SKM-1 (cell line): ENCODE results near the gene SLFN13.
"Not testable (repeated sequence)": the region's sequence is repeated elsewhere in the genome, so short reads cannot be mapped to it uniquely, and the experiment has no call there.

Source experiments
- DNase-seq: peaks from one replicate; lab custom pipeline; 2025; ENCODE audit not compliant: unreplicated experiment; lab: John Stamatoyannopoulos, UW

Gene SLFN13

DNA sequence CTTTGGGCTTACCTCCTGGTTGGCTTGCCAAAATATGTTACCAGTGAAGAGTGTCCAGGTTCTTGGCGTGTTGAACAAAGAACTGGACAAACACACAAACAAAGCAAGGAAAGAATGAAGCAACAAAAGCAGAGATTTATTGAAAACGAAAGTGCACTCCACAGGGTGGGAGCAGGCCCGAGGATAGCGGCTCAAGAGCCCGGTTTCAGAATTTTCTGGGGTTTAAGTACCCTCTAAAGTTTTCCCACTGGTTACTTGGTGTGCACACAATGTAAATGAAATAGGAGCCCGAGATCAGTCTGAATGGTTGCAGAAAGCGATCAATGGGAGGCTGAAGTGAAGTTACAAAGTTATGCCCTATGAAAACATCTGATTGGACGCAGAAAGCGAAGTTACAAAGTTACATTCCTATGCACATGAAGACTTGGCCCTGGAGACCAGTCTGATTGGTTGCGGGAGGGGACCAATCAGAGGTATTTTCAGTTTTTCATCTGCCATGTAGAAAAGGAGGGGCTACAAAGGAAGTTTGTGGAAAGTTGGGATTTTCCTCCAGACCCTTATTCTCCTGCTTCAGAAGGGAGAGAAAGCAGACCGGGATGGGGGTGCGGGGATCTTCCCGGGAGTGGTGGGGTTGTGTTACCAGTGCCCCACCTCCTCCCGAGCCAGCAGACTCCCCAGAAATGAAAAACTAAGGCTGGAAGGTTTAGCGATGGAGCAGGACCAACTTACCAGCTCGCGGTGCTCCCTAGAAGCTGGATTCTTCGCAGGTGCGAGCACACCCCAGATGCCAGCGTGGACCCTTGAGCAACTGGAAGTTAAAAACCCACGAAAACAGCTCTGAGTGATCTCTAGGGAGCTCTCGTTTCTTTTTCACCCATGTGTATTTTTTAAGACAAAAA lies 16.1 kb downstream of the SLFN13 start, which contains the start of gene SLFN12:
TSS of gene SLFN12 (minus strand) at position 325 of the 899 bp plus-strand sequence. CDS start 9,472 bp downstream, outside the sequence.
- DNase-seq, result no peak

DNA sequence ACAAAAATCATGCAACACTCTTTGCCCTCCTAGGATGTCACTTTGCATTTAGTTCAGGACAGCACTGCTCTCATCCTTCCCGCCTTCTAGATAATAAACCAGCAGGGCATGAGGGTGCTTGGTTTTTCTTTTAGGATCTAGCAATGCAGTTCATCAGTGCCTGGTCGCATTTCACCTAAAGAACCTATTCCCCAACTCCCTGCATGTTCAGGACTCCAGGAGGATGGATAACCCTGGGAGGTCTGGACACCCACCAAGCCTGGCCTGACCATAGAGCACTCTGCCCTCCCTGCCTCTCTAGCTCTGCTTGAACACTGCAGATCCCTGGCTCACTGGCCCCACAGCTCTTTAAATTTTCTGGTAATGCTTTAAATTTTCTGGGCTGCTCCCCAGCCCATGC lies 18.9 kb downstream of the SLFN13 start:
- DNase-seq, result no peak

DNA sequence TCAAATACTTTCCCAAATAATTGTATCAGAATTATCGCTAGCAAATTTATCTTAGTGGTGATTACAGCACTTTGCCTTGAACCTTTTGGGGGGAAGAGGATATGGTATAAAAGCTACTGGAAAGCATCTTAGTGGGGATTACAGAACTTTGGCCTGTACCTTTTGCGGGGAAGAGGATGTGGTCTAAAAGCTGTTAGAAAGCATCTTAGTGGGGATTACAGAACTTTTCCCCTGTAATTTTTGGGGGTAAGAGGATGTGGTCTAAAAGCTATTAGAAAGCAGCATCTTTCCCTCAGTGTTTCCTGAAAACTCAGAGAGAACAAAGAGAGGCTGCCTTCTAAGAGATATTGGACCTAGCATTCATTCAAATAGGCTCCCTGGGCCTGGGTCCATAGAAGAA lies 20.3 kb downstream of the SLFN13 start:
- no peak for DNase-seq

DNA sequence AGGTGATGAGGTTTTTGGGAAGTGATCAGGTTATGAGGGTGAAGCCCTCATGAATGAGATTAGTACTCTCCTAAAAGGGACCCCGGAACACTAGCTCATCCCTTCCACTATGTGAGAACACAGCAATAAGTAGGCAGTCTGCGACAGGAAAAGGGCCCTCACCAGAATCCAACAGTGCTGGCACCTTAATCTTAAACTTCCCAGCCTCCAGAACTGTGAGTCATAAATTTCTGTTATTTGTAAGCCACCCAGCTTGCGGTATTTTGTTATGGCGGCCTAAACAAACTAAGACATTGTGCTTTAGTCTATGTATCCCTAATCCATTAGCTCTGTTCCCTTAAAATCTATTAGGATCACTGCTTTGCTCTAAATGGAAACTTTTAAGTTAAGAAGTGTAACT lies 24.8 kb downstream of the SLFN13 start:
- no peak for DNase-seq

DNA sequence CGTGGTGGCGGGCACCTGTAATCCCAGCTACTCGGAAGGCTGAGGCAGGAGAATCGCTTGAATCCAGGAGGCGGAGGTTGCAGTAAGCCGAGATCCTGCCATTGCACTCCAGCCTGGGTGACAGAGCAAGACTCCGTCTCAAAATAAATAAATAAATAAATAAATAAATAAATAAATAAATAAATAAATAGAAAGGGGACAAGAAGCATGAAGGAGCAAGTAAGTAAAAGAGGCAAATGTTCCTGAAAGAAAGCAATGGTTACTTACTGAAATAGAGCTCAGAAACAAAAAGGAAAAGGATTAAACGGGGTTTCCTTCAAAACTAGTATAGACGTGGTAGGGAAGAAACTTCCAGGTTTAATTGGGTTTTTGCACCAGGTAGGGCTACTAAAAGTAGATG lies 27.5 kb downstream of the SLFN13 start:
- not testable (repeated sequence) for DNase-seq

DNA sequence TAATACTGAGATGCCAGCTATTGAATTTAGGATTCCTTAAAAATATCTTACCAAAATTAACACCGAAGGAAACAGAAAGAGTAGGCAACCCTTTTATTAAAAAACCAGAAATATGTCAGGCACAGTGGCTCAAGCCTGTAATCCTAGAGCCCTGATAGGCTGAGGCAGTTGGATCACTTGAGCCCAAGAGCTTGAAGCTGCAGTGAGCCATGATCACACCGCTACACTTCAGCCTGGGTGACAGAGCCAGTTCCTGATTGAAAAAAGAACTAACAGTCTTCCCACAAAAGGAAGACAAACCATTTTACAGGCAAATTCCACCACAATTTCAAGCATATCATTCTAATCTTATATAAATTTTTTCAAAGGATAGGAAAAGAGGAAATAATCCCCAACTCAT lies 31.9 kb downstream of the SLFN13 start:
- no peak for DNase-seq

DNA sequence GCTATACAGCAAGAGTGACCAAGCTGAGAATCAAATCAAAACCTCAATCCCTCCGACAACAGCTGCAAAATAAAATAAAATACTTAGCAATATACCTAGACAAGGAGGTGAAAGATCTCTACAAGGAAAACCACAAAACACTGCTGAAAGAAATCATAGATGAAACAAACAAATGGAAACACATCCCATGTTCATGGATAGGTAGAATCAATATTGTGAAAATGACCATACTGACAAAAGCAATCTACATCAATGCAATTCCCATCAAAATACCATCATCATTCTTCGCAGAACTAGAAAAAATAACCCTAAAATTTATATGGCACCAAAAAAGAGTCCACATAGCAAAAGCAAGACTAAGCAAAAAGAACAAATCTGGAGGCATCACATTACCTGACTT lies 33.9 kb downstream of the SLFN13 start:
- DNase-seq, result not testable (repeated sequence)

DNA sequence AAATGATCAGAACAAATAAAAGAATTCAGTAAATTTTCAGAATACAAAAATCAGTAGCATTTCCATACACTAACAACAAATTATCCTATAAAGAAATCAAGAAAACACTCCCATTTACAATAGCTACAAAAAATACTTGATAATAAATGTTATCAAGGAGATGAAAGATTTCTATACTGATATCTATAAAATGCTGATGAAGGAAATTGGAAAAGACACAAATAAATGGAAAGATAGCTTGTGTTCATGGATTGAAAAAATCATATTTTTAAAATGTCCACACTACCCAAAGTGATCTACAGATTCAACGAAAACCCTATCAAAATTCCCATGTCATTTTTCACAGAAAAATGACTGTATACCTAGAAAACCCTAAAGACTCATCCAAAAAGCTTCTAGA lies 34.3 kb downstream of the SLFN13 start:
- no peak for DNase-seq

DNA sequence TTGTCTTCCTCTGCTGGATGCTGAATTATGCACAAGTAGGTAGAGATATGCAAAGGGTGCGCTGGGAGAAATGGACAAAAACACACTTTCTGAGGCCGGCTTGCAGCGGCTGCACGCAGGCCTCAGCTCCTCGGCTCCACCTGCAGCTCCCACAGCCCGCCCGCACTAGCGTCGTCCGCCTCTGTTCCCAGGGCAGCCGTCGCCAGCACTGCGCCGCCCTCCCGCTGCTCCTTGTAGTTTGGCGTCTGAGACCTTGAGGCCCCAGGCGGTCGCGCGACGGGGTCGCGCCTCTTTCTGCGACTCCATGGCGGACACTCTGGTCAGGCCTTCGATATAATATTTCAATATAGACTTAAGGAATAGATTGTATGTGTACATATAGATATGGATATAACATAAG lies 41.0 kb downstream of the SLFN13 start:
- no peak for DNase-seq

DNA sequence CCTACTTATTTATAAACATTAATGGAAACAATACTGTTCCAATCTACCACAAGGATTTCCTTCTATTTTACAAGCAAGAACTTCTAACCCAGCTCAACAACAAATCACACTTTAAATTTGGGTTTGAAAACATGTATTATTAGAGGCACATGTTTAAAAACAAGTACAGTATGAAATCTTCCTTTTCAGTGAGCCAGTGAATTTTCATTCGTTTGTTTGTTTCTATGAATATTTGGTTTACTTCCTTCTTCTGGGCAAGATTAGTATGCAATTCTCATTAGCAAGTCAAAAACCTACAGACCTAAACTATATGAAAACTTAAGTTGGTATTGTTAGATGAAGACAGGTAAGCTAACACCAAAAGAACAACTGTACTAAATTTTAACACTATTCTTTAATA lies 42.0 kb downstream of the SLFN13 start:
- no peak for DNase-seq

DNA sequence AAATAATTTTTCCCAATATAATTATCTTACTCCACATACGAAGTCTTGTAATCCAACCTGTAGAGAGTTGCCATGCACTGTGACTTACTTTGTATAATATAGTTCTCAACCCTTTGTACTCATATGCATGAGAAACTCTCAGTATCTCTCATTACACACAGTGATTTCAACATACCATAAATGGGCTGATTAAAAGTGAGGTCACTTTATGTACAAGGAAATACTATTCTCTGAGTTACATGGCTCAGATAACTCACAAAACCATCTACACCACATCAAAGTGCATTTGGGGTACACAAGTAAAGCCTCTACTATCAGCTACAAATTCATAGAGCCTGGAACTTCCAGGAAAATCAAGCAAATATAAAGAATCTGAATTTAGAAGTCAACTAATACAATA lies 44.2 kb downstream of the SLFN13 start:
- DNase-seq, result no peak

DNA sequence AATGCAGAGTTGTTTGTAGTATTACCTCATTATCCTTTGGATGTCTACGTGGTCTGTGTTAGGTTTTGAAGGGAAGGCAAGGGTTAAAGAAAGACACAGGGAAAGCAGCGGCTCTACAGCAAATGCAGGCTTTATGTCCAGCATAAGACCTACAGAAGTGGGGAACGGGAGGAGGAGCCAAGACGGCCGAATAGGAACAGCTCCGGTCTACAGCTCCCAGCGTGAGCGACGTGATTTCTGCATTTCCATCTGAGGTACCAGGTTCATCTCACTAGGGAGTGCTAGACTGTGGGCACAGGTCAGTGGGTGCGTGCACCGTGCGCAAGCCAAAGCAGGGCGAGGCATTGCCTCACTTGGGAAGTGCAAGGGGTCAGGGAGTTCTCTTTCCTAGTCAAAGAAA lies 54.8 kb downstream of the SLFN13 start:
- not testable (repeated sequence) for DNase-seq

DNA sequence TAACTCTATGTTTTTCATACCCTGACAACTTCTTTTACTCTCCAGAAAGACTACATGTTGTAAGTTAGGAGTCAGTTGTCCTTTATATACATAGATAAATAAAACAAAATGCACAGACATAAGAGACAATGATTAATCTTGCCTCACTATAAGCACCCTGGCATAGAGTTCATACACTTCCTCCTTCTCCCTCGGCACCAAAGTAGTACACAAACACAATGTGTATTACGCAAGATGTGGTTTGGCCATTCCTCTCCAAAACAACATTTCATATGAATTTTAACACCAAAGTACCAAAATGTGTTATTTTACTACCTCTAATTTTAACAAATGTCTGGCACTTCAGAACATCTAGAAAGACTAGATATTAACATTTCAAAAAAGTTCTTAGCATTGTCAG lies 57.9 kb downstream of the SLFN13 start:
- peak; percentile 49 for DNase-seq

DNA sequence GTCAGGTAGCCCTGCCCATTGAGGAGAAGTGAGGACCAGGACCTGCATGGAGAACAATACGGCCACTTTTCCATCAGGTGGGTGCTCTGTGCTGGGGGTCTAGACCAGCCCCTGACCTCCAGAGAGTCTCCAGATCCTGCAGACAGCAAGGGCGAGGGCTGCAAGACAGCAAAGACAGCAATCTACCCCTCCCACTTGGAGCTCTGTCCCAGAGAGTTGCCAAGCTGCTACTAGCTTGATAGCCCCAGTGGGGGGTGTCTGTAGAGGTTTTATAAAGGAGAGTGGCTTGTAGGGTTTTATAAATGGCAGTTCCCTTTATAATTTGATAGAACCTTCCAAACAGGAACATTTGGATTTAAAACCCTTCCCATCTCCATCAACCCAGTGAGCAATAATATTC lies 58.4 kb downstream of the SLFN13 start:
- DNase-seq, result no peak

DNA sequence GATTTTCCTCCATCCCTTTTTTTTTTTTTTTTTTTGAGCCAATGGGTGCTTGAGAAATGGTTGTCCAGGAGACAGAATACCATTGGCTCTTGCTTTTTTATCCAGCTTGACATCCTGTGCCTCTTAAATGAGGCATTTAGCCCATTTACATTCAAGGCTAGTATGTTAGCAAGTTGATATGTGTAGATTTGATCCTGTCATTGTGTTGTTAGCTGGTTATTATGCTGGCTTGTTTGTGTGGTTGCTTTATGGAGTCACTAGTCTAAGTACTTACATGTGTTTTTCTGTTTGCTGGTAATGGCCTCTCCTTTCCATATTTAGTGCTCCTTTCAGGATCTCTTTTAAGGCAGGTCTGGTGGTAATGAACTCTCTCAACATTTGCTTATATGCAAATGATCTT lies 61.1 kb downstream of the SLFN13 start:
- DNase-seq, result no peak
